Measurements from ENCODE around the gene UHMK1. TPM values are rescaled to one million over a fixed set of nuclear protein-coding genes. Genes with fewer than 3 reads are reported as not detected.

Gene UHMK1
- total RNA-seq, 1 experiment from 2014 or later = 62.2 TPM

- H3K9me3 ChIP-seq (ENCODE audit: low read depth, low read length, poor library complexity, severe bottlenecking) = no peaks in the 10 kb centered on the region
- POLR2A ChIA-PET (ENCODE audit: low non-redundant PET) = no interaction called here
- no TSS peak for BruUV-seq (replicated peaks)
- peaks cover 4% of the 10 kb centered on the region for H3K4me1 ChIP-seq (ENCODE audit: insufficient read depth, low read length, poor library complexity, severe bottlenecking)
- intact Hi-C loops (cut with micrococcal nuclease; ENCODE audit: unreplicated experiment) = no loop called here
- CTCF ChIA-PET = interaction anchor here (0.6 kb wide), 1 partner anchor 22 kb away, joined by 7 read pairs; no protein-coding TSS in a partner anchor
- H3K27me3 ChIP-seq (replicated peaks; ENCODE audit: insufficient read depth, low read depth, low read length, poor library complexity) = no peaks in the 10 kb centered on the region
- DNase-seq (ENCODE audit: low spot score) = no peak
- no peak overlapping the region for H3K27ac ChIP-seq (ENCODE audit: low read depth, low read length, poor library complexity, severe bottlenecking)
- TF ChIP-seq CTCF (conservative IDR thresholded peaks at IDR 0.05; ENCODE audit: low read depth, low read length) (no peak), EZH2 (IDR thresholded peaks at IDR 0.05; ENCODE audit: borderline replicate concordance, low read depth, low read length, poor library complexity, severe bottlenecking) (no peak)
- H3K4me3 ChIP-seq (ENCODE audit: low read depth, low read length, poor library complexity, severe bottlenecking) = no peak overlapping the region
- no peaks in the 10 kb centered on the region for H3K36me3 ChIP-seq (ENCODE audit: insufficient read depth, low read length, poor library complexity, severe bottlenecking)
Observed at GRCh38 chr1:162536511-162536910, 38.9 kb downstream of the UHMK1 start.

GRCh38 chr1:162537216-162537615 lies 39.6 kb downstream of the UHMK1 start:
- intact Hi-C loops (cut with micrococcal nuclease; ENCODE audit: unreplicated experiment) = no loop called here
- TF ChIP-seq CTCF (conservative IDR thresholded peaks at IDR 0.05; ENCODE audit: low read depth, low read length) (no peak), EZH2 (IDR thresholded peaks at IDR 0.05; ENCODE audit: borderline replicate concordance, low read depth, low read length, poor library complexity, severe bottlenecking) (no peak)
- Histone ChIP-seq H3K4me1 (ENCODE audit: insufficient read depth, low read length, poor library complexity, severe bottlenecking) (peaks cover 4% of the 10 kb centered on the region), H3K27me3 (replicated peaks; ENCODE audit: insufficient read depth, low read depth, low read length, poor library complexity) (no peaks in the 10 kb centered on the region), H3K4me3 (ENCODE audit: low read depth, low read length, poor library complexity, severe bottlenecking) (no peak overlapping the region), H3K9me3 (ENCODE audit: low read depth, low read length, poor library complexity, severe bottlenecking) (no peaks in the 10 kb centered on the region), H3K27ac (ENCODE audit: low read depth, low read length, poor library complexity, severe bottlenecking) (no peak overlapping the region), H3K36me3 (ENCODE audit: insufficient read depth, low read length, poor library complexity, severe bottlenecking) (no peaks in the 10 kb centered on the region)
- no TSS peak for BruUV-seq (replicated peaks)
- POLR2A ChIA-PET (ENCODE audit: low non-redundant PET) = no interaction called here
- DNase-seq (ENCODE audit: low spot score) = no peak
- CTCF ChIA-PET = no interaction called here

GRCh38 chr1:162538815-162539431 lies 41.3 kb downstream of the UHMK1 start:
- no peak overlapping the region for H3K4me3 ChIP-seq (ENCODE audit: low read depth, low read length, poor library complexity, severe bottlenecking)
- no TSS peak for BruUV-seq (replicated peaks)
- H3K4me1 ChIP-seq (ENCODE audit: insufficient read depth, low read length, poor library complexity, severe bottlenecking) = peaks cover 4% of the 10 kb centered on the region
- ChIA-PET POLR2A (ENCODE audit: low non-redundant PET) (no interaction called here), CTCF (interaction anchor here (0.8 kb wide), 1 partner anchor 261 kb away, joined by 3 read pairs; no protein-coding TSS in a partner anchor)
- intact Hi-C loops (cut with micrococcal nuclease; ENCODE audit: unreplicated experiment) = no loop called here
- no peaks in the 10 kb centered on the region for H3K27me3 ChIP-seq (replicated peaks; ENCODE audit: insufficient read depth, low read depth, low read length, poor library complexity)
- peak overlapping the region; percentile 39 for H3K27ac ChIP-seq (ENCODE audit: low read depth, low read length, poor library complexity, severe bottlenecking)
- peaks cover 7% of the 10 kb centered on the region for H3K9me3 ChIP-seq (ENCODE audit: low read depth, low read length, poor library complexity, severe bottlenecking)
- TF ChIP-seq CTCF (conservative IDR thresholded peaks at IDR 0.05; ENCODE audit: low read depth, low read length) (no peak), EZH2 (IDR thresholded peaks at IDR 0.05; ENCODE audit: borderline replicate concordance, low read depth, low read length, poor library complexity, severe bottlenecking) (no peak)
- H3K36me3 ChIP-seq (ENCODE audit: insufficient read depth, low read length, poor library complexity, severe bottlenecking) = no peaks in the 10 kb centered on the region
- DNase-seq (ENCODE audit: low spot score) = peak; percentile 59

Data from A673 (cell line).